ENCODE measurements around the gene ZNF865.

The ZNF865 gene

GRCh38 chr19:55658846-55659459 lies 53.5 kb downstream of the ZNF865 start:
- DNase-seq (ENCODE audit: low read depth in 3 of 3), result no peak

- no peak for DNase-seq (ENCODE audit: low read depth in 3 of 3)
These were observed 54.4 kb downstream of the ZNF865 start for GRCh38 chr19:55659822-55660221.

- no peak for DNase-seq (ENCODE audit: low read depth in 3 of 3)
These were observed 55.0 kb downstream of the ZNF865 start for GRCh38 chr19:55660404-55660803.

GRCh38 chr19:55660991-55661390 lies 55.5 kb downstream of the ZNF865 start:
- no peak for DNase-seq (ENCODE audit: low read depth in 3 of 3)

- DNase-seq (ENCODE audit: low read depth in 3 of 3), result no peak
These were observed 56.4 kb downstream of the ZNF865 start for GRCh38 chr19:55661826-55662225.

- no peak for DNase-seq (ENCODE audit: low read depth in 3 of 3)
These were observed 58.5 kb downstream of the ZNF865 start for GRCh38 chr19:55663846-55664536.

GRCh38 chr19:55666343-55667005 lies 61.0 kb downstream of the ZNF865 start:
- DNase-seq (ENCODE audit: low read depth in 3 of 3), result no peak

Data from stimulated activated CD4-positive, alpha-beta T cell treated with anti-CD3 and anti-CD28 coated beads, TNF-alpha, amount 100 ng/mL, for 48 hours (primary cell).